ENCODE results near the gene CDK3.
"Not testable (repeated sequence)": the region's sequence is repeated elsewhere in the genome, so short reads cannot be mapped to it uniquely, and the experiment has no call there.

Gene CDK3

DNA sequence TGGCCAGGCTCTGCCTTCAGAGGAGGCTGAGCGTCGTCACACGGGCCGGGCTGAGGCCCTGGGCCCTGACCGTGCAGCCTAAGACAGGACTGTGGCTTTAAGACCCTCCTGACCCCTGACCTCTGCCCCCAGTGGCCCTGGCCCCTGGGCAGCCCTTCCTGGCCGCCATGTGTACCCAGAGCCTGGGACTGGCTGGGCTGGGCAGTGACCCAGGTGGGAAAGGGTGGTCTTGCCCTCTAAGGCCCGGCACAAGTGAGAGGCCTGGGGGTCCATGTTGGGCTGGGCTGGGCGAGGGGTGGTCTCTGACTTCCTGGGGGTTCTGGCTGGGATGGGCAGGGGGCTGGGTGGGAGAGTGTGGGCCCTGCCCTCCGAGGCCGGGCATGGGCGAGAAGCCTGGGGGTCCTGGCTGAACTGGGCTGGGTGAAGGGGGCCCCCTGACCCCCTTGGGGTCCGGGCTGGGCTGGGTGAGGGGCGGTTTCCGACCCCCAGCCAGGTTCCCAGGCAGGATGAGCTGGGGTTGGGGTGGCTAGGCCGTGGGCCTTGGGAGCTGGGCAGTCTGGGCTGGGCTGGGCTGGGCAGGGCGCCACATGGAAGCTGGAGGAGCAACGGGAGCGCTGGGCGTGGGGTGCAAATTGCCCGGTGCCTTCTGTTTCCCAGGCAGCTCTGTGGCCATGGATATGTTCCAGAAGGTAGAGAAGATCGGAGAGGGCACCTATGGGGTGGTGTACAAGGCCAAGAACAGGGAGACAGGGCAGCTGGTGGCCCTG is at the start of gene CDK3:
Gene CDK3, plus strand, starts transcription at position 101 of the 767 bp plus-strand sequence. Its CDS starts 571 bp downstream, at position 672.
- DNase-seq (ENCODE audit: low spot score) = no peak

DNA sequence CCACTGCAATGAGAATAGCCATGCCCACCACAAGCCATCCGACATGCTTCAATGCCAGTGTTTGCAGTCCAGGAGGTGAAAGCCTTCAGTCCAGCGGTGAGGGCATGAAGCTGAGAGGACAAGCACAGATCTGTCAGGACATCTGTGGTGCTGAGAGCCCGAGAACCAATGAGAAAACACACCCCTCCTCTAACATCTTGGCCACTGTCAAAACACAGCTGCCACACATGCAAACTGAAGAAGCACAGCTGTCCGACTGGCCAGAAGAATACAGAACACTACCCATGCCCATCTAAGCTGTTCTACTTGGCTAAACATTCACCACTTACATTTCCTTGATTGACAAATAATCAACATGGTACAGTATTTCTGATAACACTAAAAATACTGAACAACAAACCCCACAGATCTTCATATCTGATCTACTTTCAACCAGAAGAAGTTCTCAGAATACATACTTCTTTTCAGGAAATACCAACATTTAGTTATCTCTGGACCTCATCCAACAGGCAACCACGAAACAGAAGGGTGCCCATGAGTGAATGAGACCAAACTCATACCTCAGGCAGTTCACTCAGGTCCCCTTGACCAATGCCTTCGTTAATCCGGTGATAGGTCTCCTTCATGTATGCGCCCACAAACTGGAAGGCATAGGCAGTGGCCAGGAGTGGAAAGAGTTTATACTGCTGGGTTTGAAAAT is 49.6 kb upstream of the CDK3 start:
- no peak for DNase-seq (ENCODE audit: low spot score)

DNA sequence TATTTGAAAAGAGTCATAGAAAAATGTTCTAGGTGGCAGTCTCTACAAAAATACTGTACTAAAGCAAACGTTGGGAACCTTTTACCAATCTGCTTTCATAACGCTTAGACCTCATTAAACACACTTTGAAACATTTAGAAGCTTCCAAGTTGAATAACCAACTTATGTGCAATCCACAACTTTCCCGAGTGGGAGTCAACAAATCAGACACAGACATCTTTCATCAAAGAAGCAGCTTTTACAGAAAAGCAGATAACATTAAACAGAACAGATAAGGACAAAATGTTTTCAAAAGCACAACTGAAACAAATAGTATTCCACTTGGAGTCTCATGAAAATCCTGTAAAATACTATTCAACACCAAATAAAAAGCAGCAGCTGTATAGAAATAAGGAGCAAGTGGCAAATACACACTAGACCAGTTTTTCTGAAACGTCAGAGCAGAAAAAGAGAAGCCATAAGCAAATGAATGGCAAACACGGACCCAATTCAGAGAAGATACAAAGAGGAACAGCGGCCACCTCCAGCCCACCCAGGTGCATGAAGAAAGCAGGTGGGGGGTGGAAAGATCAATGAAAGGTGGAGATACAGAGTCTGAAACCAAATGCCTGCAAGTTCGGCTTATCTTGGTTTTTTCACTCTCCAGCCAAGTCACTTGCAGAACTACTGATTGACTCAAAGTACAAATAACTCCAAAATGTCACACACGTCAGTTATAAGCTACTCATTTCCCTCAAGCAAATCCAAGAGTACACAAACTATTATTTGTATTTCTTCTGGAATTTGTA is 41.4 kb upstream of the CDK3 start:
- DNase-seq (ENCODE audit: low spot score) = peak; percentile 28

DNA sequence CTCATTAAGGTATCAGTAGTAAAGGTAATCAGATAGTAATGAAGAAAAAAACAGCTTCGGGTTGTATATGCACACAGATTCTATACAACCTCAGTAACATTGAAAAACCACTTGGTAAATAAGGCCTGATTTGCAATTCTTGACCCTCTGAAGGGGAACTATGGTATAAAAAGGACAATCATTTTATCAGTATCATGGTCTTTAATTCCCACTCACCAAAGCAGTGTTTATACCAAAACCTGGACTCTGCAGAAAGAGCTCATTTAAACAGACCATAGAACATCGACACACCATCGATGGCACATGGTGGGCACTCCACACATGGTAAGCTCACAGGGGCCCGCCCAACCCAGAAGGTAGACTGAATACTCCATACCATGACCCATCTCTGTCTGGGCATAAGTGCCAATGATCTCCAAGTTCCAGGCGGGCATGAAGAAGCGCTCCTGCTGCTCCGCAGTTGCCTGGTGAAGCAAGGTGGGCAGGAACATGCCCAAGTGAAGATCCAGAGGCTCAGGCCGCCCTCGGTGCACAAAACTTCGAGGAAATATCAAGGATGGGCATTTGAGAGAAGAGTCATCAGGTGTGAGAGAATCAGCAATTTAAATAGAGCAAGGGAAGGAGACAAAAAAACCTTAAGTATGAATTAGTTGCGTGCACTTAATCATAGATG is 40.7 kb upstream of the CDK3 start:
- DNase-seq (ENCODE audit: low spot score) = no peak

DNA sequence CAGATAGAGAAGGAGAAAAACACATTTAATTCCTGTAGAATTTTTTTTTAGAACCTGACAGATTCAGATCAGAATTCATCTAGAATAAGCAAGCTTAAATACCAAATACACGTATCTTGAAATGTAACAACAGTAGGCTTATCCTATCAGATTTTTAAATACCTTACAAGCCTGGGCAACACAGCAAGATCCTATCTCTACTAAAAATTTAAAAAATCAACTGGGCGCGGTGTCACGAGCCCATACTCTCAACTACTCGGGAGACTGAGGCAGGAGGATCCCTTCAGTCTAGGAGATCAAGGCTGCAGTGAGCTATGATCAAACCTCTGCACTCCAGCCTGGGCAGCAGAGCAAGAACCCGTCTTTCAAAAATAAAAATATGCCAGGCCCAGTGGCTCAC is 35.2 kb upstream of the CDK3 start:
- no peak for DNase-seq (ENCODE audit: low spot score)

DNA sequence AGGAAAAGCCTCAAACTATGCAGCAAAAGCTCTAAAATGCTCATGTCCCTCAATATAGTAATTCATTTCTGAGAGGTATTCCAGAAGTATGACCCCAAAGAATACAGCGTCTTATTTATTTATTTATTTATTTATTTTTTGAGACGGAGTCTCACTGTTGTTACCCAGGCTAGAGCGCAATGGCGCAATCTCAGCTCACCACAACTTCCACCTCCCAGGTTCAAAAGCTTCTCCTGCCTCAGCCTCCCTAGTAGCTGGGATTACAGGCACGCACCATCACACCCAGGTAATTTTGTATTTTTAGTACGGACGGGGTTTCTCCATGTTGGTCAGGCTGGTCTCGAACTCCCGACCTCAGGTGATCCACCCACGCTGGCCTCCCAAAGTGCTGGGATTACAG is 31.6 kb upstream of the CDK3 start:
- DNase-seq (ENCODE audit: low spot score) = not testable (repeated sequence)

DNA sequence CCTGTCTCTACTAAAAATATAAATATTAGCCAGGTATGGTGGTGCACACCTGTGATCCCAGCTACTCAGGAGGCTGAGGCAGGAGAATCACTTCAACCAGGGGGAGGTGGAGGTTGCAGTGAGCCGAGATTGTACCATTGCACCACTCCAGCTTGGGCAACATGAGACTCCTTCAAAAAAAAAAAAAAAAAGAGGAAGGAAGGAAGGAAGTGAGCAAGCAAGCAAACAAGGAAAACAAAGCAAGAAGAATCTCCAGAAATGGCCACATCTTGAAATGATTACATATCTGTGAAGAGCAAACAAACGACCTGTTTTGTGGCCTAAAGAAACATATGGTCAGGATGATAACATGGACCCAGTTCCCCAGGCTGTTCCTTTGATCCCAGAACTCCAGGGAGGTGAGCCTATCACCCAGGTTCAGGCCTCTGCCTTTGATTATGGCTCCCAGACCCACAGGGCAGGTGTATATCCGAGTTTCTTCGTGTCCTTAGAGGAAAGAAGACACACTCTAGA is 30.6 kb upstream of the CDK3 start:
- no peak for DNase-seq (ENCODE audit: low spot score)

DNA sequence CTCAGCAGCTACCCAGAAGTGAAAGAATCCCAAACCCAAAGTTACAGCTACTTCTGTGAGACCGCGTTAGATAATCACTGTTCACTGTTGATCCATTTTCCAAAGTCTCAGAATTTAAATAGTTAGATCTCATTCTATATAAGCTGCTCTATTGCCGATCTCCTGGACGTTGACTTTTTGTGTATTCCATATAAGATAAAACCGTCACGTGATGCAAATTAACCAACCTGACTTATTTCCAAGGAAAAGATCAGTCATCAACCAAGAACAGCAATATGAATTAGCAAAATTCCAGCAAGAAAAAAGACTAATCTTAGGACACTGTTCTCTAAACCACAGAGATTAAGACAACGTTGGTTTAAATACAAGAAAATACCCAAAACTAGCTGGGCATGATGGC is 30.0 kb upstream of the CDK3 start:
- no peak for DNase-seq (ENCODE audit: low spot score)

DNA sequence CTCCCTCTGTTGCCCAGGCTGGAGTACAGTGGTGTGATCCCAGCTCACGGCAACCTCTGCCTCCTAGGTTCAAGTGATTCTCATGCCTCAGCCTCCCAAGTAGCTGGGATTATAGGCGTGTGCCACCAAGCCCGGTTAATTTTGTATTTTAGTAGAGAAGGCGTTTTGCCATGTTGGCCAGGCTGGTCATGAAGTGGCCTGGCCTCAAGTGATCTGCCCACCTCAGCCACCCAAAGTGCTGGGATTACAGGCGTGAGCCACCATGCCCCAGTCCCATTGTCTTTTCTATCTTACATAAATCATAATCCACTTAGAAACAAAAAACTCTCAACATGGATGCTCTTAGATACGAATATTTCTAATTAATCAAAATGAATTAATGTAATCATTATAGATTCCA is 25.5 kb upstream of the CDK3 start:
- DNase-seq (ENCODE audit: low spot score) = not testable (repeated sequence)

DNA sequence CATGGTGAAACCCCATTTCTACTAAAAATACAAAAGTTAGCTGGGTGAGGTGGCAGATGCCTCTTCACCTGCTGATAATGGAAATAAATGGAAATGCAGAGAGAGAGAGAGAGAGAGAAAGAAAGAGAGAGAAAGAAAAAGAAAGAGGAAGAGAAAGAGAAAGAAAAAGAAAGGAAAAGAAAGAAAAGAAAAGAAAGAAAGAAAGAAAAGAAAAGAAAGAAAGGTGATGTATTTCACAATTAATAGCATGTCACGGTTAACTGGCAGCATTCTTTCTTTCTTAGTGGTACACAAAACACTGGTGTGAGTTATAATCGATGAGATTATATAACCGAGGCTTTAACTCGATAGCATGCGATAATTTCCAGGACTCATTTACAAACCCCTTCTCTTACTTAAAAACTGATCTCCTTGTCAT is 24.9 kb upstream of the CDK3 start:
- DNase-seq (ENCODE audit: low spot score) = no peak

DNA sequence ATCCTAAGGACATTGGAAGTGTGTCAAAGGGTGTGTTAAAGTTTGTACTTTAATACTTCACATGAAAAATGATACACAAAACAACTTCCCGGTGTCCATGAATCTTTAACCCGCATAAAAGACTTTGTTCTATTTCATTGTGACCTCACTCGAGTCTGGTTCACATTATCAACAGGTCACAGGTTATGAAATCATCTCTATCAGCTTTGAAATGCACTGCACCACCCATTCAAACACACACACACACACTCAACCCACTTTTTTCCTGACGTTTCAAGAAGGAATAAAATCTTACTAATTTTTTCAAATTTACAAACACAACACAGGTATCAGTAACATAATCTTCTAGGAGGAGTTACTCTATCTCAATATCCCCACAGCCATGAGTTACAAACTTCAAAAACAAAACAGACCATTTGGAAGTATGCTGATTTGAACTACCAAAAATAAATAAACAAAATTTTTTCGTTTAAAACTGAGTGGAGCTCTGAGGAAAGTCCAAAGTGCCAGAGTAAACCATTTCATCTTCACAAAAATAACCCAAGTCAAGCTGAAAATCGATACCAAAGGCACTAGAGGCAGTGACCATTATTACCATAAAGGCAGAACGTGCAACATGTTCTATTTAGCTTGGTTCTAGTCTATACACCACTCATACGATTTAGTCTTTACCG is 24.3 kb upstream of the CDK3 start:
- DNase-seq (ENCODE audit: low spot score) = no peak

DNA sequence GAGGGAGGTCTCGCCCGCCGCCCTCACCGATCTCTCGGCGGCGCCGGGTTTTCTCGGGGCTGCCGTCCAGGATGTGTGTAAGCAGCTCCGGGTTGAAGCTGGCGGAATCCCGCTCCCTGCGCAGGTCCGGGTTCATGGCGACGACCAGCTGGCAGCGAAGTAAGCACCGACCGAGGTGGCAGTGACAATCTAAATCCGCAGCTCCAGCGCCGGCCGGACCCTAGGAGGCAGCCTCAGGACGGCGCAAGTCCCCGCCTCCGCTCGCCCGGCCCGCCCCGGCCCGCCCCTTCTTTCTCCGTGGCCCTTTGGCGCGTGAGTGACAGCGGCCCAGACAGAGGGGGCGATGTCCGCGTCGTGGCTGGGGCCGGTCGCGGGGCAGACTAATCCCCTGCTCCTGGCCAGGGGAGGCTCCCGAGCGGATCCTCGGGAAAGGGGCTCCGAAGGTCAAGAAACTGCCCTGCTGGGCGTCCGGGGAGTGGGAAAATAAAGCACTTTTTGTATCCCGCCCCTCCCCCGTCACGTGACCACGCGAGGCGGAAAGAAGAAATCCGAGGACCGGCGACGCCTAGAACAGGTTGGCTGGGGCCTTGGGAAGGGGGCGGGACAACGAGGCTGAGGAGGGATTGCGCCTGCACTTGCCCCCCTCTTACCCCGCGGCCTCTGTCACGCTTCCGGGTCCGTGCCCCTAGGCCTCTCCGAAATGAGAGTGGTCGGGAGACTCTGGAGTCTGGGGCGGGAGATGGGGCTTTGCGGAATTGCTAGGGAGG is 21.5 kb upstream of the CDK3 start, which contains the start of the genes ACOX1 and TEN1:
Gene ACOX1, minus strand, starts transcription at position 229 of the 767 bp plus-strand sequence. Its CDS starts 93 bp downstream, at position 136.
Gene TEN1, plus strand, starts transcription at position 303 of the 767 bp plus-strand sequence. CDS start 6,953 bp downstream, outside the sequence.
- peak; percentile 84 for DNase-seq (ENCODE audit: low spot score)

DNA sequence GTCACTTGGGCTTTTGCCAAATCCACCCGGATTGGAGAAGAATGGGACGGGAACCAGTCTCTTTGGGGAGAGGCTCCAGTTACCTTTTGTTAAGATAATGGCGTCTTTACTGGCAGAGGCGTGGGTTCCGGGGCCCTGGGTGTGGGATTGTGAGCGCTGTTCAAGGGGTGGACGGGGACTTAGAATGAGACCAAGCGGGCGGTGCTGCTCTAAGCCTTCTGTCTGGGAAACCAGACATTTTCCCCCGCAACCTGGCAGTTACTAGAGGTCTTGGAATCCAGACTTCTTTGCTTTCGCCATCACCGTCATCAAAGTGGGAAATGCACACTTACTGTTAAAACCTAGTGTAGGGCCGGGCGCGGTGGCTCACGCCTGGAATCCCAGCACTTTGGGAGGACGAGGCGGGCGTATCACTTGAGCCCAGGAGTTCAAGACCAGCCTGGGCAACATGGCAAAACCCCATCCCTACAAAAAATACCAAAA is 20.9 kb upstream of the CDK3 start:
- DNase-seq (ENCODE audit: low spot score) = no peak

DNA sequence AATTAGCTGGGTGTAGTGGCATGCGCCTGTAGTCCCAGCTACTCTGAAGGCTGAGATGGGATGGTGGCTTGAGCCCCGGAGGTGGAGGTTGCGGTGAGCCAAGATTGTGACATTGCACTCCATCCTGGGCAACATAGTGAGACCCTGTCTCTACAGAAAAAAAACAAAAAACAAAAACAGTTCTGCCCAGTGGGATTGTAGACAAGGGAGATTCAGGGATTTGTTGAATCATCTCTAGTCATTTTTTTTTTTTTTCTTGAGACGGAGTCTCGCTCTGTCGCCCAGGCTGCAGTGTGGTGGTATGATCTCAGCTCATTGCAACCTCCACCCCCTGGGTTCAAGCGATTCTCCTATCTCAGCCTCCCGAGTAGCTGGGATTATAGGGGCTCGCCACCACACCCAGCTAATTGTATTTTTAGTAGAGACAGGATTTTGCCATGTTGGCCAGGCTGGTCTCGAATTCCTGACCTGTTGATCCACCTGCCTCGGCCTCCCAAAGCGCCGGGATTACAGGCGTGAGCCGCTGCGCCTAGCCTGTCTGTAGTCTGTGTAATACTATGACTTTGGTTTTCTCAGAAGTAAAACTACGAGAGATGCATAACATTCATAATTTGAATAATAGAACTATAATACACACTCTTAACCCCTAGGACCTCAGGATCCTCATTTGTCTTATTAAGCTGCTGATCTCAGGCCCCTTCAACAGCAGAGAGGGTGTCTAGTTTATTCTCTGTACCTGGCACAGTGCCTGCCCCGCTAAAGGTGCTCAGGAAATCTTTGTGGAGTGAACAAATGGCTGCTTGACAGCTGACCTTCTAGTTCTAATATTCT is 20.3 kb upstream of the CDK3 start:
- DNase-seq (ENCODE audit: low spot score) = no peak

DNA sequence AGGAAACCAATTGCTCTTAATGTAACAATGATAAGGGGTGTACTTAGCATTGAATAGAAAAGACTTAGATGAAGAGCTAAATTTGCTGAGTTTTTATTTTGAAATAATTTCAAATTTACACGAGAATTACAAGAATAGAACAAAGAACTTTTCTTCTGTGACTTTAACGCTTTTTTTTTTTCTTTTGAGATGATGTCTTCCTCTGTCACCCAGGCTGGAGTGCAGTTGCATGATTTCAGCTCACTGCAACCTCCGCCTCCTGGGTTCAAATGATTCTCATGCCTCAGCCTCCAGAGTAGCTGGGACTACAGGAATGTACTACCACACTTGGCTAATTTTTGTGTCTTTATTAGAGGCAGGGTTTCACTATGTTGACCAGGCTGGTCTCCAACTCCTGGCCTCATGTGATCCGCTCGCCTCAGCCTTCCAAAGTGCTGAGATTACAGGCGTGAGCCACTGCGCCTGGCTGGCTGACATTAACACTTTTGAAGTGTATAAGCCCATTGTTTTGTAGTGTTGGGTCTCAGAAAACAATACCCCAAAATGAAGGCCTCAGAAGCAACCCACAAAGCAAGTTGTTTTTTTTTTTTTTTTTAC is 19.5 kb upstream of the CDK3 start:
- no peak for DNase-seq (ENCODE audit: low spot score)

DNA sequence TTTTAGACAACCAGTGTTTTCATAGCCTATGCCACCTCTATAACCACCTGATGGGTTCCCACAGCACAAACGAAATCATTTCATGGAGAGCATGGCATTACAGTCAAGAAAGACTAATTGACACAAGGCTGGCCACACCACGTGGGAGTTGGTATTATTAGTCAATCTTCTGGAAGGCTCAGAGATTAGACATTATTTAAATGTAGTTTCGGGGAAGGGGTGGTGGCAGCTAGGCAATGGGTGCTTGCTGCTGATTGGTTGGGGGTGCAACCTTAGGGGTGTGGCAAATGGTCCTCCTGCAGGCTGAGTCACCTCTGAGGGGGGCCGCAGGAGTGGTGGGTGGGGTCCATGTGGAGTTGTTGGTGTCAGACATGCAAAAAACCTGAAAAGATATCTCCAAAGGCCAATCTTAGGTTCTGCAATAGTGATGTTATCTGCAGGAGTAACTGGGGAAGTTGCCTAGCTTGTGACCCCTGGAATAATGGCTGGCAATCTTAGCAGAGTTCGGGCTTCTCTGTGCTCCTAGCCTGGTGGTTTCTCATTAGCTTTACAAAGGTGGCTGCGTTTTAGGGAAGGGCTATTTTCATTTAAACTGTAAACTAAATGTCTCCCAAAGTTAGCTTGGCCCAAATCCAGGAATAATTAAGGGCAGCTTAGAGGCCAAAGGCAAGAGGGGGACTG is 17.0 kb upstream of the CDK3 start:
- no peak for DNase-seq (ENCODE audit: low spot score)

DNA sequence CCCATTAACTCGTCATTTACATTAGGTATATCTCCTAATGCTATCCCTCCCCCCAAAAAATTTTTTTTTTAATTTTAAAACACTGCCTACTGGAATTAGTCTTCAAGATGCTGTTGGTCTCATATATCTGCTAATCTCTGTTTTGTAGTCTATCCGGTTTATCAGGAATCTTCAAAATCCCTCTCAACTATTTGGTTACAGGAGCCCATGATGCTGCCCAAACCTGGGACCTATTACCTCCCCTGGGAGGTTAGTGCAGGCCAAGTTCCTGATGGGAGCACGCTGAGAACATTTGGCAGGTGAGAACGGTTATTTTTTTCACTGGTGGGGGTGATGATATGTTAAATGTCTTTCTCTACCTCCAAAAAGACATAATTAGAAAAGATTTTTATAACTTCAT is 14.7 kb upstream of the CDK3 start:
- no peak for DNase-seq (ENCODE audit: low spot score)

DNA sequence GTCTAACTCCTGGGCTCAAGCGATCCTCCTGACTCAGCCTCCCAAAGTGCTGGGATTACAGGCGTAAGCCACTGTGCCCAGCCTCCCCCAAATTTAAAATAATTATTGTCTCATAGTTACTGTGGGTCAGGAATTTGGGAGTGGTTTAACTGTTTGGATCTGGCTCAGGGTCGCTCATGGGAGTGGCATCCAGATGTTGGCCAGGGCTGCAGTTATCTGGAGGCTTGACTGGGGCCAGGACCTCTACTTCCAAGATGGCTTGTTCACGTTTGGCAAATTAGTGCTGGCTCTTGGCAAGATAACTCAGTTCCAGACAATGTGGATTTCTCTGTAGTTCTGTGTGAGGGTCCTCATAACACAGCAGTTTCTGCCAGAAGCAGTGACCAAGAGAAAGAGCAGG is 13.6 kb upstream of the CDK3 start:
- DNase-seq (ENCODE audit: low spot score) = no peak
